ENCODE results near the gene KDM5B.

KDM5B gene

GRCh38 chr1:202689493-202690342 lies 118.5 kb downstream of the KDM5B start:
- Histone ChIP-seq H2AFZ (ENCODE audit: low read depth) (no peak overlapping the region), H3K36me3 (ENCODE audit: insufficient read depth) (no peaks in the 10 kb centered on the region), H3K4me3 (IDR thresholded peaks at IDR 0.05; ENCODE audit: insufficient read depth, low read depth, low read length) (no peak overlapping the region), H3K27ac (no peak overlapping the region), H3K9ac (no peak overlapping the region), H3K79me2 (ENCODE audit: insufficient read depth, low read depth) (no peaks in the 10 kb centered on the region), H3K27me3 (ENCODE audit: insufficient read depth, low read depth) (peaks cover 86% of the 10 kb centered on the region), H3K4me1 (ENCODE audit: low read depth, poor library complexity, severe bottlenecking) (no peaks in the 10 kb centered on the region), H4K20me1 (ENCODE audit: insufficient read depth) (no peaks in the 10 kb centered on the region), H3K4me2 (no peak overlapping the region)
- TF ChIP-seq CTCF (conservative IDR thresholded peaks at IDR 0.05; ENCODE audit: low read depth, low read length), result no peak

- H3K79me2 ChIP-seq (ENCODE audit: insufficient read depth, low read depth), result no peaks in the 10 kb centered on the region
- no peak overlapping the region for H2AFZ ChIP-seq (ENCODE audit: low read depth)
- no peak overlapping the region for H3K9ac ChIP-seq
- no peaks in the 10 kb centered on the region for H3K36me3 ChIP-seq (ENCODE audit: insufficient read depth)
- H3K27me3 ChIP-seq (ENCODE audit: insufficient read depth, low read depth), result peaks cover 80% of the 10 kb centered on the region
- no peak overlapping the region for H3K27ac ChIP-seq
- H3K4me1 ChIP-seq (ENCODE audit: low read depth, poor library complexity, severe bottlenecking), result no peaks in the 10 kb centered on the region
- no peak overlapping the region for H3K4me2 ChIP-seq
- H4K20me1 ChIP-seq (ENCODE audit: insufficient read depth), result no peaks in the 10 kb centered on the region
- TF ChIP-seq CTCF (conservative IDR thresholded peaks at IDR 0.05; ENCODE audit: low read depth, low read length), result no peak
- no peak overlapping the region for H3K4me3 ChIP-seq (IDR thresholded peaks at IDR 0.05; ENCODE audit: insufficient read depth, low read depth, low read length)
Measured at GRCh38 chr1:202689082-202689481, 119.1 kb downstream of the KDM5B start.

GRCh38 chr1:202688401-202688800 lies 119.8 kb downstream of the KDM5B start:
- Histone ChIP-seq H4K20me1 (ENCODE audit: insufficient read depth) (no peaks in the 10 kb centered on the region), H3K4me3 (IDR thresholded peaks at IDR 0.05; ENCODE audit: insufficient read depth, low read depth, low read length) (no peak overlapping the region), H3K4me2 (no peak overlapping the region), H3K27me3 (ENCODE audit: insufficient read depth, low read depth) (peaks cover 74% of the 10 kb centered on the region), H3K36me3 (ENCODE audit: insufficient read depth) (no peaks in the 10 kb centered on the region), H3K9ac (no peak overlapping the region), H3K4me1 (ENCODE audit: low read depth, poor library complexity, severe bottlenecking) (no peaks in the 10 kb centered on the region), H3K79me2 (ENCODE audit: insufficient read depth, low read depth) (no peaks in the 10 kb centered on the region), H3K27ac (no peak overlapping the region), H2AFZ (ENCODE audit: low read depth) (no peak overlapping the region)
- no peak for TF ChIP-seq CTCF (conservative IDR thresholded peaks at IDR 0.05; ENCODE audit: low read depth, low read length)

- Histone ChIP-seq H3K36me3 (ENCODE audit: insufficient read depth) (no peaks in the 10 kb centered on the region), H2AFZ (ENCODE audit: low read depth) (no peak overlapping the region), H3K79me2 (ENCODE audit: insufficient read depth, low read depth) (no peaks in the 10 kb centered on the region), H3K4me3 (IDR thresholded peaks at IDR 0.05; ENCODE audit: insufficient read depth, low read depth, low read length) (no peak overlapping the region), H3K27ac (no peak overlapping the region), H3K27me3 (ENCODE audit: insufficient read depth, low read depth) (peaks cover 79% of the 10 kb centered on the region), H3K9ac (no peak overlapping the region), H3K4me1 (ENCODE audit: low read depth, poor library complexity, severe bottlenecking) (no peaks in the 10 kb centered on the region), H4K20me1 (ENCODE audit: insufficient read depth) (no peaks in the 10 kb centered on the region), H3K4me2 (no peak overlapping the region)
- TF ChIP-seq CTCF (conservative IDR thresholded peaks at IDR 0.05; ENCODE audit: low read depth, low read length), result no peak
Measured at GRCh38 chr1:202687798-202688197, 120.4 kb downstream of the KDM5B start.

Measured in KMS-11 (cell line).